ENCODE data around the gene HS3ST4.

Gene HS3ST4

GRCh38 chr16:25823891-25824290 lies 132.1 kb downstream of the HS3ST4 start:
- DNase-seq (ENCODE audit: low read depth in 2 of 2): no peak

- no peak for DNase-seq (ENCODE audit: low read depth in 2 of 2)
These were observed 135.9 kb downstream of the HS3ST4 start for GRCh38 chr16:25827709-25828108.

DNA sequence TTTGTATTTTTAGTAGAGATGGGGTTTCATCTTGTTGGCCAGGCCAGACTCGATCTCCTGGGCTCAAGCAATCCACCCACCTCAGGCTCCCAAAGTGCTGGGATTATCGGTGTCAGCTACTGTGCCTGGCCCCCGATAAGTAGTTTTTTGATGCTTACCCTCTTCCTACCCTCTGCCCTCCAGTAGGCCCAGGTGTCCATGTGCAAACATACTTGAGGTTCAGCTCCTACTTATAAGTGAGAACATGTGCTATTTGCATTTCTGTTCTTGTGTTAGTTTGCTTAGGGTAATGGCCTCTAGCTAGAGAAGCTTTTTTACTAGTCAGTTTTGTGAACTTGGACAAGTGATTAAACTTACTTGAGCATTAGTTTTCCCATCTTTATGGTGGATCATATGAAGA lies 136.8 kb downstream of the HS3ST4 start:
- DNase-seq (ENCODE audit: low read depth in 2 of 2): no peak

- no peak for DNase-seq (ENCODE audit: low read depth in 2 of 2)
These were observed 140.5 kb downstream of the HS3ST4 start for GRCh38 chr16:25832291-25832690.

DNA sequence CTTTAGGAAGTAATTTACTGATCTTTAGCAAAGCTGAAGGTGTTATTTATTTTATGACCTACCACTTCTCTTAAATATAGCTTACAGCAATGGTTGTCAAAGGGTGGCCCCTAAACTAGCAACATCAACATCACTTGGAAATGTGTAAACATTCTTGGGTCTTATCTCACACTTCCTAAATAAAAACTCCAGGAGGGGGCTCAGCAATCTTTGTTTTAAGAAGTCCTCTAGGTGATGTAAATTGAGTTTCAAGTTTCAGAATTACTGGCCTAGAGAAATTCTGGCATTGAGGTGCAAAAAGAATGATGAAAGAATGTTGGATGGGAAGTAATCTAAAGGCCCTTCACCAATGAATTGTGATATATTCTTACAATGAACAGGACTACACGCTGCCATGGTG lies 142.3 kb downstream of the HS3ST4 start:
- DNase-seq (ENCODE audit: low read depth in 2 of 2): no peak

- no peak for DNase-seq (ENCODE audit: low read depth in 2 of 2)
These were observed 143.4 kb downstream of the HS3ST4 start for GRCh38 chr16:25835126-25835525.

GRCh38 chr16:25838724-25839186 lies 147.0 kb downstream of the HS3ST4 start:
- peak in 1 of 2 donors; percentile 3 for DNase-seq (ENCODE audit: low read depth in 2 of 2)

DNA sequence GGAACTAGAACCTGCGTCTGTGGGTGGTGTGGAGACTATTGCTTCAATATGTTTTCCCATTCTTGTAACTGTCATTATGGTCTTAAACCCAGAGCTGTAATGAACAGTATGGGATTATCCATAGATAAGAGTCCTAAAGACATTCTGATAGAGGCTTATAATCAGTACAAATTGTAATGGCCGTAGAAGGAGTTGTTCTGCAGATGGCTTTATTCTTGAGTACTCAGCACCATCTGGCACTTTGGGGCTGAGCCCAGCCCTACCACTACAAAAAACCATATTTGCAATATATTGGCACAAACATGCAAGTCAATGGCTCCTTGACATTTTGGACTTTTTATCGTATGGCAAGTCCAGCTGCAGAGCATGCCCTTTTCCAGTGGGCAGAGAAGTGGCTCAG lies 150.0 kb downstream of the HS3ST4 start:
- no peak for DNase-seq (ENCODE audit: low read depth in 2 of 2)

DNA sequence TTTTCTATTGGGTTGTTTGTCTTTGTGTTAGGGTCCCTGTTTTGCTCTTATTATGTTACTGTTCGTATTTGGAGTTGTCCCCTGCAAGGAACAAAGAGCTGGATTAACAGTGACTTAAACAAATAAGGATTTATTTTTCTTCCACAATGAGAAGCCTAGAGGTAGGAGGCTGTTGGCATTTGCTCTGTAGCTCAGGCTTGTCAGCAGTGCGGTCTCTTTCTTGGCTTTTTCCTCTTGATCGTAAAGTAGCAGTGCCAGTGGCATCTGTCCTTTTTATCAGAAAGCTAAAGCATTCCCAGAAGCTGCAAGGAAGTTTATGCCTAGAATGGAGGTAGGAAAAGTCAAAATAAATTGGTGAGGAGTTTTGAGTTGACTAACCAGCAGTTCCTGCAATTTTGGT lies 154.1 kb downstream of the HS3ST4 start:
- DNase-seq (ENCODE audit: low read depth in 2 of 2): no peak

DNA sequence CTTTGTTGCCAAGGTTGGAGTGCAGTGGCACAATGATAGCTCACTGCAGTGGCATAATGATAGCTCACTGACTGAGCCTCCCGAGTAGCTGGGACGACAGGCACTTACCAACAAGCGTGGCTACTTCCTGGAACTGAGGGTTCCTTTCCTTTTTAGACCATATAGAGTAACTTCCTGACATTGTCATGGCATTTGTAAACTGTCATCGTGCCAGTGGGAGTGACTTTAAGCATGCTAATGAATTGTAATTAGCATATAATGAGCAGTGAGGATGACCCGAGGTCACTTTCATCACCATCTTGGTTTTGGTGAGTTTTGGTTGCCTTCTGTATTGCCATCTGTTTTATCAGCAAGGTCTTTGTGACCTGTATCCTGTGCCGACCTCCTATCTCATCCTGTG lies 162.4 kb downstream of the HS3ST4 start:
- DNase-seq (ENCODE audit: low read depth in 2 of 2): no peak

- DNase-seq (ENCODE audit: low read depth in 2 of 2): no peak
These were observed 163.3 kb downstream of the HS3ST4 start for GRCh38 chr16:25855063-25855462.

- DNase-seq (ENCODE audit: low read depth in 2 of 2): no peak
These were observed 164.1 kb downstream of the HS3ST4 start for GRCh38 chr16:25855818-25856217.

- DNase-seq (ENCODE audit: low read depth in 2 of 2): no peak
These were observed 167.9 kb downstream of the HS3ST4 start for GRCh38 chr16:25859645-25860044.

DNA sequence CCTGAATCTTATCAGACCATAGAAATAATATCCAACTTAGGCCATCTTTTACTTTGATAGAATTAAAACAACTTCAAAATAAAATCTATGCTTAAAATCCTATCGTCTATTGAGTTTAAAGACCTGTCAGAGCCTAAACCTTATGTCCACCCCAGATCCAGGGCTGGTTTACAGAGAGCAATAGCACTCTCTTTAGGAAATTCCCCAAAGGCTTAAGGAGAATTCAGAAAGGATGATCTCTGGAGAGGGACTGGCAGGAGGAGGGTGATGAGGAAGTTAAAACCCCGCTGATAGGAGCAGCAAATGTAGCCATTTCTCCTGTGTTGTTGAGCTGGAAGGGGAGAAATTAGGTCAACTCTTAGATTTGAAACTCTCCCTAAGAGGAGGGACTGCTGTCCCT lies 175.3 kb downstream of the HS3ST4 start:
- no peak for DNase-seq (ENCODE audit: low read depth in 2 of 2)

- no peak for DNase-seq (ENCODE audit: low read depth in 2 of 2)
These were observed 176.3 kb downstream of the HS3ST4 start for GRCh38 chr16:25868106-25868505.

DNA sequence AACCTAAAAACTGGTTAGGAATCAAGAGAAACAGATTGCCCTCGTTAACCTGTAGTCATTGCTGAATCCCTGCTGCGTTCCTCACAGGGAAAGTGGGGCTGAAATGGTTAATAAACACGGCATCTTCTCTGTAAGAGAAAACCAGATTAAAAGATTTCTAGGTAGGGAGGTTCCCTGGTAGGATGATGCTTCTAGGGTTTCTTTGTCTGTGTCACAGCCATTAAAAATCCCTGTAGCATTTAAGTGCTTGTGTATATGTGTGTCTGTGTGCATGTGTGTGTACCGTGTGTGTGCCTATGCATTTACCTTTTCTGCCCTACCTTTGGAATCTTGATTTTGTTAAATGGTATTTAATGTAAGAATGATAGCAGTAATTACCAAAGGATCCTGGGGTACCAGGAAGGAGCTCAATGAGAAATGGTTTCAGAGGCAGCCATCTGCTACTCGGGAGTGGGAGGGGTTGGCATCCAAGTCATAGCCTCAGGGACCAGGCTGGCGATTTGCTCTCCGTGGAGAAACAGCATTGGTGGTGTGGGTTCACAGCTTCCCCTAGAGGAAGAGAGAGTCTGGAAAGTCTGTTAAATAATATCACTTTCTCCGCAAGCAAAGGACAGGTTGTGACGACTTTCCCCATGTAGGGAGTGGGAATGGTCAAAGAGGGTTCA lies 177.1 kb downstream of the HS3ST4 start:
- DNase-seq (ENCODE audit: low read depth in 2 of 2): no peak

GRCh38 chr16:25872369-25873070 lies 180.8 kb downstream of the HS3ST4 start:
- no peak for DNase-seq (ENCODE audit: low read depth in 2 of 2)

- no peak for DNase-seq (ENCODE audit: low read depth in 2 of 2)
These were observed 182.4 kb downstream of the HS3ST4 start for GRCh38 chr16:25874196-25874595.

GRCh38 chr16:25875956-25876598 lies 184.3 kb downstream of the HS3ST4 start:
- DNase-seq (ENCODE audit: low read depth in 2 of 2): no peak

- DNase-seq (ENCODE audit: low read depth in 2 of 2): no peak
These were observed 185.3 kb downstream of the HS3ST4 start for GRCh38 chr16:25877103-25877502.

- no peak for DNase-seq (ENCODE audit: low read depth in 2 of 2)
These were observed 194.8 kb downstream of the HS3ST4 start for GRCh38 chr16:25886598-25886997.

DNA sequence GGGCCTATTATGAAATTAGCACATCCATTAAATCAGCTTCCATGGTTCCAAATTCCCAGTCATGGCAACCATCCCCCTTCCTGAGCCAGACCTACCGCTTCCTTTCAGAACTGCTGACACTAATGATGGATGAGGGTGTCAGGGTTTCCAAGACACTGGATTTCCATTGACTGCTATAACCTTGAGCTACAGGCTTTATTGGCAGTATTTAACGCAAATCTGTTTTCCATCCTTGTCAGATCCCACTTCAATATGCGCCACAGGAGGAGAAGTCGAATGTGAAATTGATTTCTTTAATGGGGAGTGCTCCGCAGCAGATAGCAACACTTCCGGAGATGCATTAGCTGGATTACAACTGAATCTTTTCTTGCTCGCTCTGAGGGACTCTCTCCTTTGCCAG lies 197.1 kb downstream of the HS3ST4 start:
- no peak for DNase-seq (ENCODE audit: low read depth in 2 of 2)

GRCh38 chr16:25893332-25893731 lies 201.6 kb downstream of the HS3ST4 start:
- no peak for DNase-seq (ENCODE audit: low read depth in 2 of 2)

Measured in stimulated activated CD4-positive, alpha-beta T cell treated with anti-CD3 and anti-CD28 coated beads, Interleukin-1b, Interleukin-23, amount 100 ng/mL, for 4 hours (primary cell).